Uterus (tissue), 4 donors: ENCODE measurements around the gene CARTPT. TPM values are rescaled to one million over a fixed set of nuclear protein-coding genes. Genes with fewer than 3 reads are reported as not detected.

Experiments used
- DNase-seq, 2 donors: peaks; one replicate each; pipeline ENCODE4 v3.0.0-alpha.2; 2019 to 2020
- H3K27ac ChIP-seq, 2 donors: fragments of 200-600 bp; sonication (generic); 1 replicate in 1 of 2; 2 replicates in 1 of 2; pipeline ENCODE4 v1.5.1; 2016 to 2018
- H3K27me3 ChIP-seq, 2 donors: fragments of 200-600 bp; sonication (generic); one replicate each; pipeline ENCODE4 v1.5.1; 2018 to 2019; ENCODE audit warnings: control low read depth in 1 of 2
- H3K36me3 ChIP-seq, 2 donors: fragments of 200-600 bp; sonication (generic); one replicate each; pipeline ENCODE4 v1.5.1; 2019; ENCODE audit warnings: control low read depth in 1 of 2
- H3K4me1 ChIP-seq, 2 donors: fragments of 200-600 bp; sonication (generic); one replicate each; pipeline ENCODE4 v1.5.1; 2018 to 2019; ENCODE audit warnings: control low read depth in 1 of 2
- H3K4me3 ChIP-seq, 2 donors: fragments of 200-600 bp; sonication (generic); 1 replicate in 1 of 2; 2 replicates in 1 of 2; pipeline ENCODE4 v1.5.1; 2018 to 2019; ENCODE audit warnings: mild to moderate bottlenecking in 1 of 2
- H3K9me3 ChIP-seq, 2 donors: fragments of 200-600 bp; sonication (generic); one replicate each; pipeline ENCODE4 v1.5.1; 2019; ENCODE audit warnings: control low read depth in 1 of 2
- CTCF ChIP-seq, 4 experiments: fragments of 200-600 bp in 2 of 4; fragments of 450-650 bp in 2 of 4; sonication (generic) in 2 of 4; IDR thresholded peaks; one replicate each; pipeline ENCODE4 v1.5.1; 2016 to 2019; ENCODE audit warnings: antibody characterized with exemption in 4 of 4, mild to moderate bottlenecking in 2 of 4, moderate library complexity in 1 of 4
- POLR2A ChIP-seq, 2 donors: fragments of 450-650 bp; IDR thresholded peaks; one replicate each; pipeline ENCODE4 v1.6.1; 2016; ENCODE audit warnings: antibody characterized with exemption in 2 of 2, mild to moderate bottlenecking in 1 of 2, moderate library complexity in 1 of 2
- intact Hi-C: fragments of 100-400 bp; cut with DNase I; formaldehyde crosslinking; loops from one replicate; pipeline ENCODE4 v1.15.1; 2023; ENCODE audit warnings: low total_unique reads
- total RNA-seq, 4 donors: library from RNA; depleted of rRNA in 3 of 4; stranded (reverse); fragments of >200 nt in 3 of 4; gene quantifications; one replicate each; pipeline versions ENCODE4 v1.1.0 to v1.2.4, GENCODE V29; 2014 to 2023
- donor health status: DM: yes; HTN: yes; CAD: no.

CARTPT gene
- not detected for total RNA-seq

GRCh38 chr5:71719063-71719964 is at the start of gene CARTPT:
Gene CARTPT, plus strand, starts transcription at chr5:71719275. Its CDS starts 19 bp downstream, at chr5:71719294.
- intact Hi-C loops = no loop called here
- DNase-seq = no peak
- TF ChIP-seq CTCF (IDR thresholded peaks at IDR 0.05) = no peak
- no peaks in the 10 kb centered on the region for H3K9me3 ChIP-seq
- peaks cover 0 to 12% of the 10 kb centered on the region in 2 donors for H3K27me3 ChIP-seq
- H3K4me1 ChIP-seq = no peaks in the 10 kb centered on the region
- no peaks in the 10 kb centered on the region for H3K36me3 ChIP-seq
- H3K4me3 ChIP-seq = no peak within 1 kb of the TSS
- no peak within 1 kb of the TSS for H3K27ac ChIP-seq

DNA sequence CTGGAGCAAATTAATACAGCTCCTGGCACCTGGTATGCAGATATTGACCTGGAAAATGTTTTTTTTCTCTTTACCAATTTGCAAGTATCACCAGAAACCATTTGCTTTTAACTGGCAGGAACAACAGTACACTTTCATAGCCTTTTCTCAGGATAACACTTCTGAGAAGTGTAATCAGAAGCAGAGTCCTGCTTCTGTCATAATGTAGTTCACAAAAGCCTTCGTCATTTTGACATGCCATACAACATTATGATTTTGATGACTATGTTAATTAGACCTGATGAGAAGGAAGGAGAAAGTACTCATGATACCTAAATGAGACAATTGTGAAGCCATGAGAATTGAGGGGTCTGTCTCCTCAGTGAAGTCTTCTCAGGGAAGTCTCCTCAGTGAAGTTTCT is 41.1 kb upstream of the CARTPT start:
- no peak overlapping the region for H3K4me3 ChIP-seq
- no peak overlapping the region for H3K27ac ChIP-seq
- TF ChIP-seq CTCF (IDR thresholded peaks at IDR 0.05) (no peak), POLR2A (IDR thresholded peaks at IDR 0.05) (no peak)
- intact Hi-C loops = no loop called here
- DNase-seq = no peak
- no peaks in the 10 kb centered on the region for H3K4me1 ChIP-seq
- no peaks in the 10 kb centered on the region for H3K36me3 ChIP-seq
- no peaks in the 10 kb centered on the region for H3K9me3 ChIP-seq
- no peaks in the 10 kb centered on the region for H3K27me3 ChIP-seq

GRCh38 chr5:71679714-71680113 is 39.4 kb upstream of the CARTPT start:
- no peak for TF ChIP-seq CTCF (IDR thresholded peaks at IDR 0.05)
- Histone ChIP-seq H3K9me3 (no peaks in the 10 kb centered on the region), H3K27me3 (no peaks in the 10 kb centered on the region), H3K4me1 (no peaks in the 10 kb centered on the region), H3K36me3 (no peaks in the 10 kb centered on the region), H3K4me3 (no peak overlapping the region), H3K27ac (no peak overlapping the region)
- no peak for DNase-seq
- intact Hi-C loops = no loop called here

- Histone ChIP-seq H3K36me3 (no peaks in the 10 kb centered on the region), H3K4me1 (no peaks in the 10 kb centered on the region), H3K27me3 (no peaks in the 10 kb centered on the region), H3K9me3 (no peaks in the 10 kb centered on the region), H3K27ac (no peak overlapping the region), H3K4me3 (no peak overlapping the region)
- TF ChIP-seq POLR2A (IDR thresholded peaks at IDR 0.05) (no peak), CTCF (IDR thresholded peaks at IDR 0.05) (no peak)
- intact Hi-C loops = no loop called here
- no peak for DNase-seq
Observed at GRCh38 chr5:71680510-71680909, 38.6 kb upstream of the CARTPT start.

DNA sequence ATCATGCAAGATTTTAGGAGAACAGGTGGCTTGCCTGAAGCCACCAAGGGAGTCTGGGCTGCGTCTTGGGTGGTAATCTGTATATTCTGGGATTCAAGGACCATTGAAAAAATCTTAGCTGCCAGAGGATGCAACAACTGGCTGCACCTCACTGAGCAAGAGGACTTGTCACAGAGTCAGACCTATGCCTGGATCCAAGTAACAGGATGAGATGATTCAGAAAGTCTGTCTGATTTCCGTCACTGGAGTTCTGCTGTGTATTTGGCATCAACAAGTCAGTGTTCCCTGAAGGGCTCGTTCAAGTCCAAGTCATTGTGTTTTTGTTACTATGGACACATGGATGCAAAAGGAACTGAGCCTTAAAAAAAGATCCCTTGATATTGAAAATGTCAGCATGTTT is 37.8 kb upstream of the CARTPT start:
- no peak for DNase-seq
- Histone ChIP-seq H3K27ac (no peak overlapping the region), H3K9me3 (no peaks in the 10 kb centered on the region), H3K27me3 (no peaks in the 10 kb centered on the region), H3K4me3 (no peak overlapping the region), H3K4me1 (no peaks in the 10 kb centered on the region), H3K36me3 (no peaks in the 10 kb centered on the region)
- TF ChIP-seq POLR2A (IDR thresholded peaks at IDR 0.05) = no peak
- no peak for TF ChIP-seq CTCF (IDR thresholded peaks at IDR 0.05)
- intact Hi-C loops = no loop called here
